CD14-positive monocyte (primary cell): ENCODE measurements around the gene CALB2. TPM values are rescaled to one million over a fixed set of nuclear protein-coding genes. Genes with fewer than 3 reads are reported as not detected.

Experiments
- DNase-seq, 3 donors: peaks; one replicate each; pipeline ENCODE4 v3.0.0-alpha.2; 2011 to 2022
- H2AFZ ChIP-seq: 2 replicates; pipeline ENCODE4 v1.6.0; 2012; ENCODE audit warnings: mild to moderate bottlenecking, low read depth, low read length, inconsistent platforms; ENCODE audit not compliant: insufficient read depth, poor library complexity, severe bottlenecking
- H3K27ac ChIP-seq, 2 donors: 1 replicate in 1 of 2; 2 replicates in 1 of 2; pipeline ENCODE4 v1.5.1; 2012 to 2013; ENCODE audit warnings: low read length in 2 of 2, control low read depth in 1 of 2, inconsistent platforms in 1 of 2, low read depth in 1 of 2, mild to moderate bottlenecking in 1 of 2
- H3K27me3 ChIP-seq, 2 donors: one replicate each; pipeline versions ENCODE4 v1.6.0 to v1.6.1; 2011 to 2013; ENCODE audit warnings: low read length in 2 of 2; ENCODE audit not compliant: control insufficient read depth in 2 of 2, insufficient read depth in 2 of 2
- H3K36me3 ChIP-seq, 2 donors: replicated peaks in 1 of 2; 1 replicate in 1 of 2; 2 replicates in 1 of 2; pipeline versions ENCODE4 v1.5.1 to v1.6.1; 2012 to 2013; ENCODE audit warnings: low read length in 2 of 2, control low read depth in 1 of 2, inconsistent platforms in 1 of 2, mild to moderate bottlenecking in 1 of 2; ENCODE audit not compliant: insufficient read depth in 2 of 2, control insufficient read depth in 1 of 2
- H3K4me1 ChIP-seq, 2 donors: 1 replicate in 1 of 2; 2 replicates in 1 of 2; pipeline versions ENCODE4 v1.5.1 to v1.6.1; 2012 to 2013; ENCODE audit warnings: low read length in 2 of 2, control low read depth in 1 of 2, inconsistent platforms in 1 of 2, mild to moderate bottlenecking in 1 of 2, moderate library complexity in 1 of 2; ENCODE audit not compliant: insufficient read depth in 2 of 2, control insufficient read depth in 1 of 2
- H3K4me2 ChIP-seq: replicated peaks from 2 replicates; pipeline ENCODE3; 2012; ENCODE audit warnings: low read length, moderate library complexity, mild to moderate bottlenecking; ENCODE audit not compliant: poor library complexity, severe bottlenecking; ENCODE audit errors: extremely low read depth
- H3K4me3 ChIP-seq, 3 experiments: fragments of 200-600 bp in 1 of 3; sonication (generic) in 1 of 3; replicated peaks in 1 of 3; 1 replicate in 2 of 3; 2 replicates in 1 of 3; pipeline ENCODE4 v1.5.1; 2011 to 2013; ENCODE audit warnings: low read length in 3 of 3, mild to moderate bottlenecking in 3 of 3, control low read depth in 2 of 3, low read depth in 2 of 3, inconsistent platforms in 1 of 3, moderate library complexity in 1 of 3
- H3K79me2 ChIP-seq: 2 replicates; pipeline ENCODE4 v1.6.0; 2012; ENCODE audit warnings: mild to moderate bottlenecking, control low read depth, inconsistent platforms, low read length, moderate library complexity; ENCODE audit not compliant: insufficient read depth
- H3K9ac ChIP-seq: 2 replicates; pipeline ENCODE4 v1.6.0; 2017; ENCODE audit warnings: low read length, mild to moderate bottlenecking; ENCODE audit not compliant: insufficient read depth, poor library complexity, severe bottlenecking
- H3K9me3 ChIP-seq, 2 donors: replicated peaks in 1 of 2; 1 replicate in 1 of 2; 2 replicates in 1 of 2; pipeline versions ENCODE4 v1.5.1 to v1.6.1; 2012 to 2013; ENCODE audit warnings: low read length in 2 of 2, control low read depth in 1 of 2; ENCODE audit not compliant: control insufficient read depth in 1 of 2, insufficient read depth in 1 of 2
- H4K20me1 ChIP-seq: 2 replicates; pipeline ENCODE4 v1.6.0; 2012; ENCODE audit warnings: mild to moderate bottlenecking, low read length, control low read depth, moderate library complexity; ENCODE audit not compliant: insufficient read depth
- H3K27ac Mint-ChIP-seq, 7 donors: one replicate each; pipeline ENCODE4 v1.8.0; 2020; ENCODE audit warnings: mild to moderate bottlenecking in 7 of 7, mixed read lengths in 7 of 7, moderate library complexity in 6 of 7, inconsistent platforms in 2 of 7
- H3K27me3 Mint-ChIP-seq, 3 donors: one replicate each; pipeline ENCODE4 v1.8.0; 2021 to 2022; ENCODE audit warnings: low read depth in 3 of 3, mild to moderate bottlenecking in 3 of 3, mixed read lengths in 3 of 3, moderate library complexity in 3 of 3, inconsistent platforms in 1 of 3
- H3K36me3 Mint-ChIP-seq, 2 donors: one replicate each; pipeline ENCODE4 v1.8.0; 2020; ENCODE audit warnings: mixed read lengths in 2 of 2, inconsistent platforms in 1 of 2, mild to moderate bottlenecking in 1 of 2
- H3K4me1 Mint-ChIP-seq: one replicate; pipeline ENCODE4 v1.8.0; 2020; ENCODE audit warnings: mild to moderate bottlenecking, mixed read lengths
- H3K4me3 Mint-ChIP-seq, 2 donors: one replicate each; pipeline ENCODE4 v1.8.0; 2020; ENCODE audit warnings: mild to moderate bottlenecking in 2 of 2, mixed read lengths in 2 of 2, moderate library complexity in 1 of 2
- H3K9me3 Mint-ChIP-seq, 7 donors: one replicate each; pipeline ENCODE4 v1.8.0; 2020 to 2022; ENCODE audit warnings: mixed read lengths in 7 of 7, mild to moderate bottlenecking in 6 of 7, moderate library complexity in 6 of 7, inconsistent platforms in 2 of 7
- CTCF ChIP-seq: fragments of 200-600 bp; IDR thresholded peaks from one replicate; pipeline ENCODE4 v1.8.0; 2022; ENCODE audit warnings: antibody characterized with exemption, mild to moderate bottlenecking
- WGBS: methylation state at CpG from one replicate; pipeline ENCODE4 v1.1.5; 2013; ENCODE audit warnings: missing lambda C conversion rate; ENCODE audit not compliant: insufficient coverage; 5-methylcytosine and 5-hydroxymethylcytosine counted together
- intact Hi-C, 2 donors: fragments of 100-400 bp; cut with micrococcal nuclease; formaldehyde crosslinking; loops; one replicate each; pipeline versions ENCODE4 v1.15.0 to v1.15.1; 2023
- polyA plus RNA-seq, 3 donors: library from polyadenylated mRNA; depleted of rRNA in 1 of 3; unstranded in 2 of 3; stranded (reverse) in 1 of 3; fragments of 300-500 nt in 2 of 3; fragments of >200 nt in 1 of 3; fragmentation: Illumina TruSeq in 2 of 3; gene quantifications; 1 replicate in 2 of 3; 2 replicates in 1 of 3; pipeline ENCODE4 v1.2.3, GENCODE V29; 2012 to 2021

CALB2 gene
- polyA plus RNA-seq, 3 donors, result not detected

DNA sequence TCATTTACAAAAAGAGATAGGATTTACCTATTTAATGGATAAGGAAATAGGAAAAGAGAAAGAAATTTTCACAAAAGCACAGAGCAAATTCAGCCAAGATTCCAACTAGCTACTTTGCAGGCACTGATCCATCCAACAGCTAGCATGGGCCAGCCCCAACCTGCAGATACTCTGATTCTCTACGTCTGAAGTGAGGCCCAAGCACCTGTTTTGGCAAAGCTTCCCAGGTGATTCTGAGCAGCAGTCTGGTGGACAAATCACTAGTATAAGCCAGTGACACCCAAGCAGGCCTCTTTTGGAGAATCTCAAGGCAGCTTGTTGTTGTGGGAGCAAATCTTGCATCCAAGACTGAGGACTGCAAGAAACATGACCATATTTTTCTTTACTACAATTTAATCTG, 20.9 kb upstream of the CALB2 start:
- no peak overlapping the region for H2AFZ ChIP-seq

GRCh38 chr16:71338193-71338592, 20.3 kb upstream of the CALB2 start:
- H4K20me1 ChIP-seq, result no peaks in the 10 kb centered on the region
- Mint-ChIP-seq H3K27me3 (peaks cover 1 to 5% (median 5%) of the 10 kb centered on the region in 3 donors), H3K4me1 (no peaks in the 10 kb centered on the region), H3K4me3 (no peak overlapping the region), H3K27ac (no peak overlapping the region), H3K36me3 (no peaks in the 10 kb centered on the region), H3K9me3 (peaks cover 0 to 4% (median 0%) of the 10 kb centered on the region in 7 donors)
- H3K9me3 ChIP-seq, result no peaks in the 10 kb centered on the region
- TF ChIP-seq CTCF, result no peak
- H3K36me3 ChIP-seq, result no peaks in the 10 kb centered on the region
- no peak overlapping the region for H3K27ac ChIP-seq
- no peak overlapping the region for H3K4me2 ChIP-seq
- H2AFZ ChIP-seq, result no peak overlapping the region
- H3K4me3 ChIP-seq, result no peak overlapping the region
- no peaks in the 10 kb centered on the region for H3K79me2 ChIP-seq
- WGBS, result 83% methylated on average over 1 of the region's 2 CpGs
- H3K27me3 ChIP-seq, result no peaks in the 10 kb centered on the region
- H3K4me1 ChIP-seq, result no peaks in the 10 kb centered on the region
- DNase-seq, result no peak
- intact Hi-C loops, result no loop called here
- no peak overlapping the region for H3K9ac ChIP-seq

More for the DNA sequence above, 20.9 kb upstream of the CALB2 start:
- Mint-ChIP-seq H3K27ac (no peak overlapping the region), H3K27me3 (peaks cover 1 to 5% (median 5%) of the 10 kb centered on the region in 3 donors), H3K4me1 (no peaks in the 10 kb centered on the region), H3K9me3 (peaks cover 0 to 4% (median 0%) of the 10 kb centered on the region in 7 donors), H3K4me3 (no peak overlapping the region), H3K36me3 (no peaks in the 10 kb centered on the region)
- intact Hi-C loops, result no loop called here
- H3K4me1 ChIP-seq, result no peaks in the 10 kb centered on the region
- no peaks in the 10 kb centered on the region for H3K36me3 ChIP-seq
- H3K27ac ChIP-seq, result no peak overlapping the region
- no peaks in the 10 kb centered on the region for H3K9me3 ChIP-seq
- H3K79me2 ChIP-seq, result no peaks in the 10 kb centered on the region
- no peaks in the 10 kb centered on the region for H3K27me3 ChIP-seq
- DNase-seq, result no peak
- H3K9ac ChIP-seq, result no peak overlapping the region
- H4K20me1 ChIP-seq, result no peaks in the 10 kb centered on the region
- WGBS, result no CpG with 5 or more reads among the region's 1 CpG
- TF ChIP-seq CTCF, result no peak
- no peak overlapping the region for H3K4me2 ChIP-seq
- no peak overlapping the region for H3K4me3 ChIP-seq
